ENCODE measurements around the gene AGTRAP. TPM values are rescaled to one million over a fixed set of nuclear protein-coding genes. Genes with fewer than 3 reads are reported as not detected.

Gene AGTRAP
- total RNA-seq, 2 experiments from 2014 or later, result 45.5 to 59.9 TPM

- H3K27ac Mint-ChIP-seq, result no peak overlapping the region
- H3K9me3 Mint-ChIP-seq (ENCODE audit: low read depth), result no peaks in the 10 kb centered on the region
- no peaks in the 10 kb centered on the region for H3K36me3 Mint-ChIP-seq
- DNase-seq, result no peak
- H3K4me3 Mint-ChIP-seq, result no peak overlapping the region
- no peaks in the 10 kb centered on the region for H3K27me3 Mint-ChIP-seq
- no peaks in the 10 kb centered on the region for H3K4me1 Mint-ChIP-seq
- CTCF ChIA-PET, result interaction anchor here (1.4 to 2.3 kb wide), 2 partner anchors 138 to 142 kb away, joined by 3 to 5 read pairs; no protein-coding TSS in a partner anchor
- ATAC-seq, result no peak
Observed at GRCh38 chr1:11787804-11788436, 52.0 kb downstream of the AGTRAP start.

GRCh38 chr1:11788549-11789053 is 52.7 kb downstream of the AGTRAP start:
- CTCF ChIA-PET, result interaction anchor here (2.3 kb wide), 1 partner anchor 143 kb away, joined by 5 read pairs; no protein-coding TSS in a partner anchor

GRCh38 chr1:11789126-11790067 is 53.5 kb downstream of the AGTRAP start:
- Mint-ChIP-seq H3K4me1 (no peaks in the 10 kb centered on the region), H3K36me3 (no peaks in the 10 kb centered on the region), H3K4me3 (no peak overlapping the region), H3K9me3 (ENCODE audit: low read depth) (no peaks in the 10 kb centered on the region), H3K27ac (no peak overlapping the region), H3K27me3 (no peaks in the 10 kb centered on the region)
- no peak for ATAC-seq
- CTCF ChIA-PET, result interaction anchor here (2.3 kb wide), 1 partner anchor 144 kb away, joined by 5 read pairs; no protein-coding TSS in a partner anchor
- DNase-seq, result no peak

More at GRCh38 chr1:11788549-11789053, 52.7 kb downstream of the AGTRAP start:
- no peaks in the 10 kb centered on the region for H3K36me3 Mint-ChIP-seq
- no peak overlapping the region for H3K4me3 Mint-ChIP-seq
- no peaks in the 10 kb centered on the region for H3K27me3 Mint-ChIP-seq
- H3K9me3 Mint-ChIP-seq (ENCODE audit: low read depth), result no peaks in the 10 kb centered on the region
- no peaks in the 10 kb centered on the region for H3K4me1 Mint-ChIP-seq
- ATAC-seq, result no peak
- no peak for DNase-seq
- no peak overlapping the region for H3K27ac Mint-ChIP-seq

GRCh38 chr1:11790101-11790879 is 54.4 kb downstream of the AGTRAP start:
- DNase-seq (no peak), ATAC-seq (no peak)
- Mint-ChIP-seq H3K4me1 (no peaks in the 10 kb centered on the region), H3K9me3 (ENCODE audit: low read depth) (no peaks in the 10 kb centered on the region), H3K36me3 (no peaks in the 10 kb centered on the region), H3K4me3 (no peak overlapping the region), H3K27ac (no peak overlapping the region), H3K27me3 (no peaks in the 10 kb centered on the region)
- CTCF ChIA-PET, result no interaction called here

- no peaks in the 10 kb centered on the region for H3K27me3 Mint-ChIP-seq
- H3K36me3 Mint-ChIP-seq, result no peaks in the 10 kb centered on the region
- H3K9me3 Mint-ChIP-seq (ENCODE audit: low read depth), result no peaks in the 10 kb centered on the region
- no peak for DNase-seq
- H3K4me1 Mint-ChIP-seq, result no peaks in the 10 kb centered on the region
- CTCF ChIA-PET, result no interaction called here
- ATAC-seq, result no peak
- H3K4me3 Mint-ChIP-seq, result no peak overlapping the region
- H3K27ac Mint-ChIP-seq, result no peak overlapping the region
Observed at GRCh38 chr1:11790880-11791715, 55.2 kb downstream of the AGTRAP start.

GRCh38 chr1:11792106-11792505 is 56.2 kb downstream of the AGTRAP start:
- H3K4me3 Mint-ChIP-seq, result no peak overlapping the region
- DNase-seq, result no peak
- ATAC-seq, result no peak
- no peaks in the 10 kb centered on the region for H3K27me3 Mint-ChIP-seq
- H3K27ac Mint-ChIP-seq, result no peak overlapping the region
- H3K4me1 Mint-ChIP-seq, result no peaks in the 10 kb centered on the region
- CTCF ChIA-PET, result interaction anchor here (0.6 kb wide), 1 partner anchor 227 kb away, joined by 3 read pairs; no protein-coding TSS in a partner anchor
- H3K9me3 Mint-ChIP-seq (ENCODE audit: low read depth), result no peaks in the 10 kb centered on the region
- no peaks in the 10 kb centered on the region for H3K36me3 Mint-ChIP-seq

GRCh38 chr1:11793819-11794218 is 57.9 kb downstream of the AGTRAP start:
- H3K4me1 Mint-ChIP-seq, result no peaks in the 10 kb centered on the region
- CTCF ChIA-PET, result interaction anchor here (2.2 kb wide), 1 partner anchor 8 kb away, joined by 6 read pairs; no protein-coding TSS in a partner anchor

GRCh38 chr1:11794446-11795237 is 58.7 kb downstream of the AGTRAP start:
- Mint-ChIP-seq H3K36me3 (peaks cover 4% of the 10 kb centered on the region), H3K4me1 (no peaks in the 10 kb centered on the region), H3K27me3 (no peaks in the 10 kb centered on the region), H3K9me3 (ENCODE audit: low read depth) (no peaks in the 10 kb centered on the region), H3K4me3 (no peak overlapping the region), H3K27ac (no peak overlapping the region)
- ATAC-seq, result no peak
- CTCF ChIA-PET, result interaction anchor here (2.2 kb wide), 1 partner anchor 9 kb away, joined by 6 read pairs; no protein-coding TSS in a partner anchor
- no peak for DNase-seq

More at GRCh38 chr1:11793819-11794218, 57.9 kb downstream of the AGTRAP start:
- H3K9me3 Mint-ChIP-seq (ENCODE audit: low read depth), result no peaks in the 10 kb centered on the region
- DNase-seq (no peak), ATAC-seq (no peak)
- no peak overlapping the region for H3K4me3 Mint-ChIP-seq
- H3K27me3 Mint-ChIP-seq, result no peaks in the 10 kb centered on the region
- peaks cover 1% of the 10 kb centered on the region for H3K36me3 Mint-ChIP-seq
- no peak overlapping the region for H3K27ac Mint-ChIP-seq

- H3K4me1 Mint-ChIP-seq, result no peaks in the 10 kb centered on the region
- ATAC-seq, result no peak
- CTCF ChIA-PET, result interaction anchor here (1.1 to 2.2 kb wide), 2 partner anchors 10 to 11 kb away, joined by 3 to 6 read pairs; no protein-coding TSS in a partner anchor
- no peak for DNase-seq
- no peak overlapping the region for H3K27ac Mint-ChIP-seq
- H3K4me3 Mint-ChIP-seq, result no peak overlapping the region
- peaks cover 7% of the 10 kb centered on the region for H3K36me3 Mint-ChIP-seq
- no peaks in the 10 kb centered on the region for H3K9me3 Mint-ChIP-seq (ENCODE audit: low read depth)
- no peaks in the 10 kb centered on the region for H3K27me3 Mint-ChIP-seq
Observed at GRCh38 chr1:11795238-11795890, 59.4 kb downstream of the AGTRAP start.

GRCh38 chr1:11796036-11796828 is 60.3 kb downstream of the AGTRAP start:
- H3K27me3 Mint-ChIP-seq, result no peaks in the 10 kb centered on the region
- H3K9me3 Mint-ChIP-seq (ENCODE audit: low read depth), result no peaks in the 10 kb centered on the region
- peaks cover 2% of the 10 kb centered on the region for H3K4me1 Mint-ChIP-seq
- CTCF ChIA-PET, result interaction anchor here (1.1 kb wide), 1 partner anchor 12 kb away, joined by 3 read pairs; no protein-coding TSS in a partner anchor
- no peak for ATAC-seq
- no peak for DNase-seq
- no peak overlapping the region for H3K4me3 Mint-ChIP-seq
- no peak overlapping the region for H3K27ac Mint-ChIP-seq
- H3K36me3 Mint-ChIP-seq, result peaks cover 11% of the 10 kb centered on the region
